ENCODE results near the gene BMPR1A. TPM values are rescaled to one million over a fixed set of nuclear protein-coding genes. Genes with fewer than 3 reads are reported as not detected.

BMPR1A gene
- total and polyA plus RNA-seq, 2 of the 13 experiments (the other 11 are each of a cell fraction or from before 2014, with no cell fraction given), result 17.8 to 44.2 TPM

DNA sequence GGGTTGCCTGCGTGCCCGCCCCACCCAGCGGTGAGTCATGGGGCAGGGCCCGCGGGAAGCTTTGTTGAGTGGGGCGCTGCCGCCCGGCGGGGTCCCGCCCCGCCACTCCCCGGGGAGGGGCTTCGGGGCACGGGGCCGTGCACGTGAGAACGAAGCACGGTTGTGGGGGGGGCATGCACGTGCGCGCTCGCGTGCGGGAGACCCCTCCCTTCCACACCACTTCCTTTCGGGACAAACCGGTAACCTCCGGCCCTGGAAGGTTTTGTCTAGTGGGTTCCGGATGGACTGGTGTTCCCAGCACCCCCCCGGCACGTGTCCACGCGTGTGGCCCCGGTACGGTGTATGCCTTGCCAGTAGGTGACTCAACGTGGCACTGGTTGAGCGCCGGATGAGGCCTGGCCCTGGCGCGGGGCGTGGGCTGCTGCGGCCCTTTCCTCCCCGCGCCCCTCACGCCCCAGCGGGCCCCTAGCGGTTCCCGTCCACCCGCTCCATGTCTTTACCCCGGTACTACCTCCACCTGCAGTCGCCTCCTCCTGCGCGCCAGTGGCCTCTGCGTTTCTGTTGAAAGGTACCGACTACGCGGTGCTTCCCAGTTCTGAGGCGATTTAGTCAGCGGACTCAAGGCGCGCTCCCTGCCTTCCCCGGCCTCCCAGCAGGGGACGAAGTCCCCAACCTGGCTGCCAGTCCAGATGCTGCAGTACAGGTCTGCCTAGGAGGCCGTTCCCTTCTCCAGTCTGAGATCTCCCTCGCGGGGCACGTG, 215.0 kb downstream of the BMPR1A start:
- Histone ChIP-seq H3K4me2 (ENCODE audit: low read depth, low read length) (no peak overlapping the region), H3K79me2 (ENCODE audit: insufficient read depth, low read length) (no peaks in the 10 kb centered on the region), H4K20me1 (ENCODE audit: insufficient read depth, low read length) (no peaks in the 10 kb centered on the region), H3K27ac (ENCODE audit: extremely low read length, insufficient read depth, low read length) (no peak overlapping the region), H2AFZ (ENCODE audit: low read length) (no peak overlapping the region), H3K36me3 (replicated peaks in 1 of 2; ENCODE audit: control insufficient read depth in 1 of 2, insufficient read depth in 2 of 2, low read length in 2 of 2) (no peaks in the 10 kb centered on the region), H3K9me3 (ENCODE audit: low read length) (no peaks in the 10 kb centered on the region), H3K4me1 (ENCODE audit: insufficient read depth, low read length) (peaks cover 18% of the 10 kb centered on the region), H3K9ac (ENCODE audit: insufficient read depth, low read depth, low read length) (no peak overlapping the region), H3K27me3 (ENCODE audit: control insufficient read depth in 1 of 2, insufficient read depth in 2 of 2, low read length in 2 of 2) (peaks cover 5 to 52% of the 10 kb centered on the region in 2 experiments; a peak in 3 of 5 replicates), H3K4me3 (replicated peaks in 1 of 3; ENCODE audit: insufficient read depth in 1 of 3, low read depth in 2 of 3, low read length in 3 of 3) (no peak overlapping the region)
- ATAC-seq, result no peak
- ChIA-PET CTCF (ENCODE audit: low intra/inter-chr PET ratio, low total read pairs) (no interaction called here), POLR2A (no interaction called here)
- DNase-seq (ENCODE audit: low spot score), result no peak
- in situ Hi-C loops (cut with HindIII; ENCODE audit: extremely low pct_ligation_motif_present, low pct_unique_long_range_greater_than_20kb) (no loop called here), intact Hi-C loops (cut with micrococcal nuclease; ENCODE audit: unreplicated experiment) (no loop called here)
- TF ChIP-seq, protein P1, sequence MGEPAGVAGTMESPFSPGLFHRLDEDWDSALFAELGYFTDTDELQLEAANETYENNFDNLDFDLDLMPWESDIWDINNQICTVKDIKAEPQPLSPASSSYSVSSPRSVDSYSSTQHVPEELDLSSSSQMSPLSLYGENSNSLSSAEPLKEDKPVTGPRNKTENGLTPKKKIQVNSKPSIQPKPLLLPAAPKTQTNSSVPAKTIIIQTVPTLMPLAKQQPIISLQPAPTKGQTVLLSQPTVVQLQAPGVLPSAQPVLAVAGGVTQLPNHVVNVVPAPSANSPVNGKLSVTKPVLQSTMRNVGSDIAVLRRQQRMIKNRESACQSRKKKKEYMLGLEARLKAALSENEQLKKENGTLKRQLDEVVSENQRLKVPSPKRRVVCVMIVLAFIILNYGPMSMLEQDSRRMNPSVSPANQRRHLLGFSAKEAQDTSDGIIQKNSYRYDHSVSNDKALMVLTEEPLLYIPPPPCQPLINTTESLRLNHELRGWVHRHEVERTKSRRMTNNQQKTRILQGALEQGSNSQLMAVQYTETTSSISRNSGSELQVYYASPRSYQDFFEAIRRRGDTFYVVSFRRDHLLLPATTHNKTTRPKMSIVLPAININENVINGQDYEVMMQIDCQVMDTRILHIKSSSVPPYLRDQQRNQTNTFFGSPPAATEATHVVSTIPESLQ (CRISPR knock-in tag; conservative IDR thresholded peaks at IDR 0.05), result no peak
- TF ChIP-seq HMG20A (CRISPR knock-in tag; IDR thresholded peaks at IDR 0.05; ENCODE audit: borderline replicate concordance) (no peak), ZFYVE20 (CRISPR knock-in tag; IDR thresholded peaks at IDR 0.05; ENCODE audit: borderline replicate concordance, low read depth) (no peak)
- BruUV-seq (replicated peaks), result no TSS peak
- no peak for FAIRE-seq
- WGBS (ENCODE audit: low lambda C conversion rate), result 88% methylated on average over 40 of the region's 66 CpGs

DNA sequence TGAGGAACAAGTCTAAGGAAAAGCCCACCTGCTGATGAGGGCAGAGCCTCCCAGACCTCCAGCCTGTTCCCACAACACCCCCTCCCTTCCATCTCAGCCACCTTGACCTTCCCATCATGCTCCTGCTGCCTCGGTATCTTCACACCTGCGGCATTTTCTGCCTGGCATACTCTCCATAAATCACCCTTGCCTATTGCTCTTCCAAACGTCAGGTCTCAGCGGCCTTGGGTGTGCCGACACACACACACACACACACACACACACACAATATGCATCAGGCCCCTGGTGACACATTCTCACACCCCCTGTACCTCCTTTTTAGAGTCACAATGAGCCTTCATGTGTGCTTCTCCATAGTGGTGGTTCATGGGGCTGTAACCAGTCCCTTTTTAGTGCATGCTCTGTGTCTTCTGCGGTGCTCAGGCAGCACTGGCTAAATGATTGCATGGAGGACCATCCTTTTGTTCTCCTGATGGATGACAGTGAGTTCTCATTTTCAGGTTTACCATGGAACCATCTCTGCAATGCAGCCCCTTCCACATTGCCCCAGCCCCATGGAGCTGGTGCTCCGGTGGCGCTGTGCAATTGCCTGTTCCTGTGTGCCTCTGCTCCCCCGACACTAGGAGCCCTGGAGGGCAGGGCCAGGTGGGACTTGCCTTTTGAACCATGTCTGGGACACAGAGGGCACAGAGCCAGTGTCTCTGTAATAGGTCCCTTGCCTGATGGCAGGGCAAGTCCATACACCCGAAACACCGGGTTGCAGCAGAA, 216.4 kb downstream of the BMPR1A start:
- Histone ChIP-seq H3K4me2 (ENCODE audit: low read depth, low read length) (no peak overlapping the region), H3K27ac (ENCODE audit: extremely low read length, insufficient read depth, low read length) (no peak overlapping the region)
- WGBS (ENCODE audit: low lambda C conversion rate), result 40% methylated on average over 9 of the region's 11 CpGs
- TF ChIP-seq SALL2 (CRISPR knock-in tag; IDR thresholded peaks at IDR 0.05) (no peak), AKAP8 (CRISPR knock-in tag; IDR thresholded peaks at IDR 0.05) (no peak), ZBTB38 (CRISPR knock-in tag; IDR thresholded peaks at IDR 0.05) (no peak), ZNF724P (CRISPR knock-in tag; IDR thresholded peaks at IDR 0.05; ENCODE audit: borderline replicate concordance) (no peak), YEATS4 (CRISPR knock-in tag; IDR thresholded peaks at IDR 0.05; ENCODE audit: borderline replicate concordance) (no peak), ZNF274 (CRISPR knock-in tag; IDR thresholded peaks at IDR 0.05) (no peak), MYC (CRISPR knock-in tag; IDR thresholded peaks at IDR 0.05; ENCODE audit: borderline replicate concordance) (no peak)
- TF ChIP-seq, protein P2, sequence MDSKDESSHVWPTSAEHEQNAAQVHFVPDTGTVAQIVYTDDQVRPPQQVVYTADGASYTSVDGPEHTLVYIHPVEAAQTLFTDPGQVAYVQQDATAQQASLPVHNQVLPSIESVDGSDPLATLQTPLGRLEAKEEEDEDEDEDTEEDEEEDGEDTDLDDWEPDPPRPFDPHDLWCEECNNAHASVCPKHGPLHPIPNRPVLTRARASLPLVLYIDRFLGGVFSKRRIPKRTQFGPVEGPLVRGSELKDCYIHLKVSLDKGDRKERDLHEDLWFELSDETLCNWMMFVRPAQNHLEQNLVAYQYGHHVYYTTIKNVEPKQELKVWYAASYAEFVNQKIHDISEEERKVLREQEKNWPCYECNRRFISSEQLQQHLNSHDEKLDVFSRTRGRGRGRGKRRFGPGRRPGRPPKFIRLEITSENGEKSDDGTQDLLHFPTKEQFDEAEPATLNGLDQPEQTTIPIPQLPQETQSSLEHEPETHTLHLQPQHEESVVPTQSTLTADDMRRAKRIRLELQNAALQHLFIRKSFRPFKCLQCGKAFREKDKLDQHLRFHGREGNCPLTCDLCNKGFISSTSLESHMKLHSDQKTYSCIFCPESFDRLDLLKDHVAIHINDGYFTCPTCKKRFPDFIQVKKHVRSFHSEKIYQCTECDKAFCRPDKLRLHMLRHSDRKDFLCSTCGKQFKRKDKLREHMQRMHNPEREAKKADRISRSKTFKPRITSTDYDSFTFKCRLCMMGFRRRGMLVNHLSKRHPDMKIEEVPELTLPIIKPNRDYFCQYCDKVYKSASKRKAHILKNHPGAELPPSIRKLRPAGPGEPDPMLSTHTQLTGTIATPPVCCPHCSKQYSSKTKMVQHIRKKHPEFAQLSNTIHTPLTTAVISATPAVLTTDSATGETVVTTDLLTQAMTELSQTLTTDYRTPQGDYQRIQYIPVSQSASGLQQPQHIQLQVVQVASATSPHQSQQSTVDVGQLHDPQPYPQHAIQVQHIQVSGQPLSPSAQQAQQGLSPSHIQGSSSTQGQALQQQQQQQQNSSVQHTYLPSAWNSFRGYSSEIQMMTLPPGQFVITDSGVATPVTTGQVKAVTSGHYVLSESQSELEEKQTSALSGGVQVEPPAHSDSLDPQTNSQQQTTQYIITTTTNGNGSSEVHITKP (CRISPR knock-in tag; IDR thresholded peaks at IDR 0.05; ENCODE audit: low read depth), result no peak

More for the DNA sequence above, 216.4 kb downstream of the BMPR1A start:
- H2AFZ ChIP-seq (ENCODE audit: low read length), result no peak overlapping the region
- H3K79me2 ChIP-seq (ENCODE audit: insufficient read depth, low read length), result no peaks in the 10 kb centered on the region
- H3K4me3 ChIP-seq (replicated peaks in 1 of 3; ENCODE audit: insufficient read depth in 1 of 3, low read depth in 2 of 3, low read length in 3 of 3), result no peak overlapping the region
- ATAC-seq, result peak; percentile 12; the same call in 2 of the 3 replicates
- ChIA-PET POLR2A (no interaction called here), CTCF (ENCODE audit: low intra/inter-chr PET ratio, low total read pairs) (no interaction called here)
- no TSS peak for BruUV-seq (replicated peaks)
- H3K9me3 ChIP-seq (ENCODE audit: low read length), result no peaks in the 10 kb centered on the region
- FAIRE-seq, result no peak
- no peak overlapping the region for H3K9ac ChIP-seq (ENCODE audit: insufficient read depth, low read depth, low read length)
- intact Hi-C loops (cut with micrococcal nuclease; ENCODE audit: unreplicated experiment), result no loop called here
- H4K20me1 ChIP-seq (ENCODE audit: insufficient read depth, low read length), result no peaks in the 10 kb centered on the region
- DNase-seq (ENCODE audit: low spot score), result no peak
- in situ Hi-C loops (cut with HindIII; ENCODE audit: extremely low pct_ligation_motif_present, low pct_unique_long_range_greater_than_20kb), result no loop called here
- H3K36me3 ChIP-seq (replicated peaks in 1 of 2; ENCODE audit: control insufficient read depth in 1 of 2, insufficient read depth in 2 of 2, low read length in 2 of 2), result no peaks in the 10 kb centered on the region
- H3K27me3 ChIP-seq (ENCODE audit: control insufficient read depth in 1 of 2, insufficient read depth in 2 of 2, low read length in 2 of 2), result peaks cover 5 to 47% of the 10 kb centered on the region in 2 experiments; a peak in 3 of 5 replicates
- H3K4me1 ChIP-seq (ENCODE audit: insufficient read depth, low read length), result peaks cover 4% of the 10 kb centered on the region

All from HepG2 (cell line).